Central memory CD8-positive, alpha-beta T cell (primary cell): ENCODE measurements around the gene TNFAIP6.
"Not testable (repeated sequence)": the region's sequence is repeated elsewhere in the genome, so short reads cannot be mapped to it uniquely, and the experiment has no call there.

Experiments
- ATAC-seq: fragments of 150-1000 bp; cut with Tn5 transposase; replicated peaks from 2 replicates; pipeline ENCODE4 v1.10.0; 2022; ENCODE audit warnings: mild to moderate bottlenecking, moderate FRiP score, moderate number of reproducible peaks; ENCODE audit not compliant: poor library complexity, severe bottlenecking; ENCODE audit errors: extremely low read depth
- DNase-seq, 2 donors: peaks; one replicate each; pipeline ENCODE4 v3.0.0; 2021; ENCODE audit warnings: low spot score in 2 of 2
- H3K27ac Mint-ChIP-seq: one replicate; pipeline ENCODE4 v1.8.0; 2022; ENCODE audit warnings: low read depth, mild to moderate bottlenecking, moderate library complexity, mixed read lengths
- H3K27me3 Mint-ChIP-seq: one replicate; pipeline ENCODE4 v1.8.0; 2022; ENCODE audit warnings: mixed read lengths
- H3K36me3 Mint-ChIP-seq: one replicate; pipeline ENCODE4 v1.8.0; 2022; ENCODE audit warnings: mild to moderate bottlenecking, moderate library complexity, mixed read lengths; ENCODE audit not compliant: insufficient read depth
- H3K4me1 Mint-ChIP-seq: one replicate; pipeline ENCODE4 v1.8.0; 2022; ENCODE audit warnings: mixed read lengths
- H3K4me3 Mint-ChIP-seq: one replicate; pipeline ENCODE4 v1.8.0; 2022; ENCODE audit warnings: mild to moderate bottlenecking, moderate library complexity, mixed read lengths
- H3K9me3 Mint-ChIP-seq: one replicate; pipeline ENCODE4 v1.8.0; 2022; ENCODE audit warnings: mixed read lengths

TNFAIP6 gene

GRCh38 chr2:151357359-151357758, at the start of gene TNFAIP6:
TSS of gene TNFAIP6 (plus strand) at chr2:151357592. CDS start at chr2:151357667, 75 bp downstream.
- no peak for ATAC-seq
- no peak within 1 kb of the TSS for H3K4me3 Mint-ChIP-seq

GRCh38 chr2:151310313-151310712, 47.1 kb upstream of the TNFAIP6 start:
- H3K9me3 Mint-ChIP-seq, H3K4me3 Mint-ChIP-seq: not testable (repeated sequence)

More at GRCh38 chr2:151357359-151357758, at the start of gene TNFAIP6:
- H3K27ac Mint-ChIP-seq = no peak within 1 kb of the TSS
- no peaks in the 10 kb centered on the region for H3K36me3 Mint-ChIP-seq
- no peak for DNase-seq
- H3K9me3 Mint-ChIP-seq = no peaks in the 10 kb centered on the region
- H3K4me1 Mint-ChIP-seq = no peaks in the 10 kb centered on the region
- peaks cover 12% of the 10 kb centered on the region for H3K27me3 Mint-ChIP-seq

GRCh38 chr2:151312440-151312839, 45.0 kb upstream of the TNFAIP6 start:
- H3K27me3 Mint-ChIP-seq = peaks cover 17% of the 10 kb centered on the region
- not testable (repeated sequence) for H3K27ac Mint-ChIP-seq, H3K4me1 Mint-ChIP-seq, H3K36me3 Mint-ChIP-seq, H3K4me3 Mint-ChIP-seq, H3K9me3 Mint-ChIP-seq, DNase-seq, ATAC-seq

More at GRCh38 chr2:151310313-151310712, 47.1 kb upstream of the TNFAIP6 start:
- ATAC-seq, DNase-seq, H3K36me3 Mint-ChIP-seq, H3K27ac Mint-ChIP-seq, H3K4me1 Mint-ChIP-seq: not testable (repeated sequence)
- H3K27me3 Mint-ChIP-seq = peaks cover 15% of the 10 kb centered on the region

DNA sequence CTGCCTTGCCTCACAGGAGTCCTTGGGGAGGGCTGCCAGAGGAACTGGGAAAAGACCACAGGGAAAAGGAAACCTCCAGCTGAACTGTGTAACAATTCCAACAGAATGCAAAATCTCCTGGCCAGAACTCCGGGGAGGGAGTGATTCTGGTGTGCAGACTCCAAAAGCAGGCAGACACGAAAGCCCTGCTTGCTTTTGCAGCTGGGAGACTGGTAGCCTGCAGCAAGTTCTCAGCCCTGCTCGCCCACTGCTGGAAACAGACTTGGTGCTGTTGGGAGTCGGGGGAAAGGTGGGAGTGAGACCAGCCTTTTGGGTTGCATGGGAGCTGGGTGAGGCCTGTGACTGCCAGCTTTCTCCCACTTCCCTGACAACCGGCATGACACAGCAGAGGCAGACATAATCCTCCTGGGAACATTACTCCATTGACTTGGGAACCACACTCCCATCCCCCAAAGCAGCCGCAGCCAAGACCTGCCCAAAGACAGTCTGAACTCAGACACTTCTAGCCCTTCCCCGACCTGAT, 42.0 kb upstream of the TNFAIP6 start:
- H3K4me3 Mint-ChIP-seq = no peak overlapping the region

DNA sequence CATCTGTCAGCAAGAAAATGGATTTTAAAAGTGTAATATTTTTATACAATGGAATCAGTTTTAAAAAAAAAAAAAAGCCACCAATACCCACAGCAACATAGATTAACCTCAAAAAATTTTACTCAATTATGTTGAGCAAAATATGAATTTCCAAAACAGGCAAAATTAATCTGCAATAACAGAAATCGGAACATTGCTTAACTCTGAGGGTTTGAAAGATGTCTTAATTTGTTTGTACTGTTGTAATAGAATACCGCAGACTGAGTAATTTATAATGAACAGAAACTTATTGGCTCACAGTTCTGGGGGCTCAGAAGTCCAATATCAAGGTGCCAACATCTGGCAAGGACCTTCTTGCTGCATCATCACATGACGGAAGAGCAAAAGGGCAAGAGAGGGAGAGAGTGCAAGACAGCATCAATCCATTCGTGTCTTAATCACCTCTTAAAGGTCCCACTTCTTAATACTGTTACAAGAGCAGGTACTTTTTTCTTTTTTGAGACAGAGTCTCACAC, 31.8 kb upstream of the TNFAIP6 start:
- Mint-ChIP-seq H3K9me3 (no peaks in the 10 kb centered on the region), H3K4me1 (no peaks in the 10 kb centered on the region), H3K36me3 (peaks cover 2% of the 10 kb centered on the region), H3K4me3 (no peak overlapping the region), H3K27me3 (peaks cover 3% of the 10 kb centered on the region), H3K27ac (no peak overlapping the region)
- DNase-seq (no peak), ATAC-seq (no peak)

More for the DNA sequence above, 42.0 kb upstream of the TNFAIP6 start:
- Mint-ChIP-seq H3K27ac (no peak overlapping the region), H3K36me3 (no peaks in the 10 kb centered on the region), H3K27me3 (peaks cover 33% of the 10 kb centered on the region), H3K9me3 (no peaks in the 10 kb centered on the region), H3K4me1 (no peaks in the 10 kb centered on the region)
- ATAC-seq (no peak), DNase-seq (no peak)

- H3K27me3 Mint-ChIP-seq = peaks cover 9% of the 10 kb centered on the region
- DNase-seq (no peak), ATAC-seq (no peak)
- peaks cover 2% of the 10 kb centered on the region for H3K36me3 Mint-ChIP-seq
- no peaks in the 10 kb centered on the region for H3K4me1 Mint-ChIP-seq
- H3K9me3 Mint-ChIP-seq = no peaks in the 10 kb centered on the region
- H3K4me3 Mint-ChIP-seq = no peak overlapping the region
- no peak overlapping the region for H3K27ac Mint-ChIP-seq
Observed at GRCh38 chr2:151326554-151326953, 30.8 kb upstream of the TNFAIP6 start.

- H3K36me3 Mint-ChIP-seq = peaks cover 2% of the 10 kb centered on the region
- H3K9me3 Mint-ChIP-seq = no peaks in the 10 kb centered on the region
- ATAC-seq (no peak), DNase-seq (no peak)
- peaks cover 14% of the 10 kb centered on the region for H3K27me3 Mint-ChIP-seq
- no peak overlapping the region for H3K27ac Mint-ChIP-seq
- H3K4me1 Mint-ChIP-seq = no peaks in the 10 kb centered on the region
- H3K4me3 Mint-ChIP-seq = no peak overlapping the region
Observed at GRCh38 chr2:151329998-151330397, 27.4 kb upstream of the TNFAIP6 start.

GRCh38 chr2:151333083-151333482, 24.3 kb upstream of the TNFAIP6 start:
- Mint-ChIP-seq H3K4me3 (no peak overlapping the region), H3K9me3 (no peaks in the 10 kb centered on the region), H3K36me3 (peaks cover 2% of the 10 kb centered on the region), H3K4me1 (no peaks in the 10 kb centered on the region), H3K27ac (no peak overlapping the region), H3K27me3 (peaks cover 31% of the 10 kb centered on the region)
- DNase-seq = no peak
- ATAC-seq = no peak

DNA sequence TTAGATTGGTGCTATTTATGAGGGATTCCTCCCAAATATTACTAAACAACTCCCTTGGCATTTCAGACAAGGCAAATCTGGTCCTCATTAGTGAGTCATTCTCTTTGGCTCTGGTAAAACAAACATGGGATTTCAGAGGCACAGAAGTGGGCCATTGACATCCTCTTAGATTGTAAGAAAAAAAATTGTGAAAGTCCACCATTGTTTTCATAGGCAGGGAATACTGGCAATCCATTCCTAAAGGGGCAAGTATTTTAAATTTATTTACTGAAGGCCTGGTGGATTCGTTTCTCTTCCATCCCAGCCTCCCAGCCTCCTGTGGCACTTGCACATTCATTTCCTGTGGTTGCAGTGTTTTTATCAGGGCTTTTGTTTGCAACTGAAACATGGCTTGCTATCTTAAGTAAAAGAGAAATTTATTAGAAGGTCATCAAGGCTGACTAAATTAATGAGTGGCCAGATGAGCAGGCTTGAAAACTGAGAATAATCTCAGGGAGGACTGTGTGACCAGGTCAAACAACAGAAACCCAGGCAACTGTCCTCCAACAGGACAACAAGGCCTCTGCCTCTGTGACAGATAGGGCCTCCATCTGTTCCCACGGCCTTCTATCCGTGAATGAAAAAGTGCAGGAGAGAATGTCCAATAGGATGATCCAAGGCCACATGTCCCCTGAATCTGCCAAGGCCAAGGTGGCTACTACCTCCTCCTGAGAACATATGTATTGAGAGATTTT, 23.1 kb upstream of the TNFAIP6 start:
- ATAC-seq (no peak), DNase-seq (no peak)
- Mint-ChIP-seq H3K4me3 (no peak overlapping the region), H3K27ac (no peak overlapping the region), H3K36me3 (peaks cover 2% of the 10 kb centered on the region), H3K4me1 (no peaks in the 10 kb centered on the region), H3K9me3 (no peaks in the 10 kb centered on the region), H3K27me3 (peaks cover 31% of the 10 kb centered on the region)

GRCh38 chr2:151336863-151337371, 20.5 kb upstream of the TNFAIP6 start:
- DNase-seq (no peak), ATAC-seq (no peak)
- Mint-ChIP-seq H3K36me3 (no peaks in the 10 kb centered on the region), H3K4me3 (no peak overlapping the region), H3K9me3 (peaks cover 10% of the 10 kb centered on the region), H3K27ac (no peak overlapping the region), H3K4me1 (no peaks in the 10 kb centered on the region), H3K27me3 (peaks cover 32% of the 10 kb centered on the region)

DNA sequence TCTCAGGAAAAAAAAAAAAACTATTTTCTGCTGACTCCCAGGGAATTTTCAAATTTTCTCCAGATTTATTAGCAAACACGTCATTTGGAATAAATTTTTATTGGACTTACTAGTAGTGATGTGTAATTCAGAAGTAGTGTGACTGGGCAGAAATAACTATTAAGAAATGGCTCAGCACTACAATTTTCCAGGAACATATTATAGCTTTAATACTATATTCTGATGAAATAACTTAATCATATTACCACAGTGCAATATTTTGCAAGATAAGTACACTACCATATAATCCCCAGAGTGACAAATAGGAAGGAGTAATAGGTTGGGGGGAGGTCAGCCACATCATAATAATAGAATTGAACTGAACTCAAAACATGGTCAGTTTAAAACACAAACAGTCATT, 19.7 kb upstream of the TNFAIP6 start:
- H3K9me3 Mint-ChIP-seq = peaks cover 10% of the 10 kb centered on the region
- H3K4me1 Mint-ChIP-seq = no peaks in the 10 kb centered on the region
- H3K27me3 Mint-ChIP-seq = peaks cover 37% of the 10 kb centered on the region
- H3K27ac Mint-ChIP-seq = no peak overlapping the region
- no peaks in the 10 kb centered on the region for H3K36me3 Mint-ChIP-seq
- no peak overlapping the region for H3K4me3 Mint-ChIP-seq
- ATAC-seq (no peak), DNase-seq (no peak)

GRCh38 chr2:151338115-151338514, 19.3 kb upstream of the TNFAIP6 start:
- ATAC-seq (no peak), DNase-seq (no peak)
- H3K27ac Mint-ChIP-seq = no peak overlapping the region
- H3K4me1 Mint-ChIP-seq = no peaks in the 10 kb centered on the region
- peaks cover 10% of the 10 kb centered on the region for H3K9me3 Mint-ChIP-seq
- peaks cover 37% of the 10 kb centered on the region for H3K27me3 Mint-ChIP-seq
- H3K4me3 Mint-ChIP-seq = no peak overlapping the region
- H3K36me3 Mint-ChIP-seq = no peaks in the 10 kb centered on the region

DNA sequence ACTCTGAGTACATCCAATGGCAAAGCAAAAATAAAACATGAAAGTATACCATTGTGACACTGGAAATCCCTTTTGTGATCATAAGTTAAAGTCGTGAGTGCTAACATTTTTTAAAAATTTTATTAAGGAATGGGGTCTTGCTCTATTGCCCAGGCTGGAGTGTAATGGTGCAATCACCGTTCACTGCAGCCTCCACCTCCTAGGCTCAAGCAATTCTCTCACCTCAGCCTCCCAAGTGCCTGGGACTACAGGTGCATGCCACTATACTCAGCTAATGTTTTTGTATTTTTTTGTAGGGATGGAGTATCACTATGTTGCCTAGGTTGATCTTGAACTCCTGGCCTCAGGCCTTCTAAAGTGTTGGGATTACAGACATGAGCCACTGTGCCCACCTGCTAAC, 14.3 kb upstream of the TNFAIP6 start:
- H3K36me3 Mint-ChIP-seq = no peaks in the 10 kb centered on the region
- H3K9me3 Mint-ChIP-seq = peaks cover 16% of the 10 kb centered on the region
- no peak overlapping the region for H3K27ac Mint-ChIP-seq
- no peak for DNase-seq
- H3K27me3 Mint-ChIP-seq = peaks cover 20% of the 10 kb centered on the region
- no peak for ATAC-seq
- H3K4me3 Mint-ChIP-seq = no peak overlapping the region
- H3K4me1 Mint-ChIP-seq = no peaks in the 10 kb centered on the region
